Erythroblast (primary cell): Measurements from ENCODE around the gene ZNF563.

Source experiments
- GATA1 ChIP-seq: IDR thresholded peaks from 2 replicates; pipeline ENCODE4 v1.6.1; 2011; ENCODE audit warnings: low read depth, mild to moderate bottlenecking, control low read depth, low read length, moderate library complexity
- POLR2A ChIP-seq: IDR thresholded peaks from 2 replicates; pipeline ENCODE4 v1.6.1; 2011; ENCODE audit warnings: mild to moderate bottlenecking, low read length

DNA sequence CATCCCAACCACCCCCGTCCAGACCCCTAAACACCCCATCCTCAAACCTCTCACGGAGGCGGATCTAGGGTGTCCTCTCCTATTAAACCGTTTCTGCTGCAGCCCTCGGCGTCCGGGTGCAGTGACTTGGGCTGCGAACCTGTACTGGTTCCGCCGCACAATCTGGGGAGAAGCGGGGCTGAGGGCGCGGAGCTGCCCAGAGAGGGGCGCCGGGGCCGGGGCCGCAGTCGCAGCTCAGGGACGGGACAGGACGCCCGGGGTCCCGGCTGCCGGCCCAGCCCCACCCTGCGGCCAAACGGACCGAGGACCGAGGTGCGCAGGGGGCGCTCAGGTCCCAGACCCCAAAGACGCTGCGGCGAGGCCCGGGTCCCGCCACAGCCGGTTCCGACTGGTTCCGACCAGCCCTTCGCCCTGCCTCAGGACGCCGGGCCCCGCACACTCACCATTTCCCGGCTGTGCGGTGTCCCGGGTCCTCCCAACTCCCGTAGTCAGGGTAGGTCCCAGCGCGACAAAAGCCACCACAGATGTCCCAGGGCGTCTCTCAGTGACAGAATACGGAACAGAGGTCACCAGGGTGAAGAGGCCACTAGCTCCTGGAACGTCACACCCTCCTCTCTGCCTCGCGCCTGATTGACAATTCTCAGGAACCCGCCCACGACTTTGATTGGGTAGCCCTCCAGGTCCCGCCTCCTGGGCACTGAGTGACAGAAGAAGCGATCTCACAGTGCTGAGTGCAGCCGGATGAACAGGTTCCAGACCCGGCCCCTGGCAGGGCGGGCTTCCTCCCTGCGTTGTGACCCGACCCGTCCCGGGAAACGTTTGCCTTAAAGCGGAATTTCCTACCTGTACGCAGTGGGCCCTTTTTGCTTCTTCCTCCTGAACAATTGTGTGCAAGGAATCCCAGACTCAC lies 38.9 kb downstream of the ZNF563 start, which contains the start of gene ZNF44:
- TF ChIP-seq POLR2A (peak; percentile 59), GATA1 (no peak)
